ENCODE measurements around the gene FMO3.

GRCh38 chr1:171128463-171128862 is 37.8 kb downstream of the FMO3 start:
- no peak for TF ChIP-seq POLR2A (IDR thresholded peaks at IDR 0.05)
- TF ChIP-seq CTCF (IDR thresholded peaks at IDR 0.05): no peak

Measured in body of pancreas (tissue), 4 donors.